Kidney (tissue), 14 donors: Measurements from ENCODE around the gene PGLYRP1. TPM values are rescaled to one million over a fixed set of nuclear protein-coding genes. Genes with fewer than 3 reads are reported as not detected.

Experiments used
- DNase-seq, 5 donors: peaks; one replicate each; pipeline ENCODE4 v3.0.0-alpha.2; 2013 to 2020
- FAIRE-seq: peaks from 2 replicates; lab custom pipeline; 2012; peaks lifted over from hg19 to GRCh38; lab: Jason Lieb, UNC
- H3K27ac ChIP-seq, 2 donors: one replicate each; pipeline ENCODE4 v1.7.0; 2013; ENCODE audit warnings: low read depth in 2 of 2, low read length in 2 of 2, inconsistent platforms in 1 of 2
- H3K27me3 ChIP-seq: one replicate; pipeline ENCODE4 v1.7.1; 2013; ENCODE audit warnings: low read length, inconsistent platforms; ENCODE audit not compliant: control insufficient read depth, insufficient read depth
- H3K36me3 ChIP-seq, 3 donors: one replicate each; pipeline versions ENCODE4 v1.7.0 to v1.7.1; 2013; ENCODE audit warnings: low read length in 3 of 3, control low read depth in 1 of 3, inconsistent platforms in 1 of 3; ENCODE audit not compliant: insufficient read depth in 3 of 3, control insufficient read depth in 2 of 3
- H3K4me1 ChIP-seq, 3 donors: one replicate each; pipeline versions ENCODE4 v1.7.0 to v1.7.1; 2013; ENCODE audit warnings: low read length in 3 of 3, inconsistent platforms in 1 of 3, low read depth in 1 of 3; ENCODE audit not compliant: control insufficient read depth in 2 of 3, insufficient read depth in 2 of 3
- H3K4me3 ChIP-seq, 3 donors: one replicate each; pipeline versions ENCODE4 v1.7.0 to v1.8.1; 2013; ENCODE audit warnings: low read length in 3 of 3, control low read depth in 1 of 3, inconsistent platforms in 1 of 3
- H3K9ac ChIP-seq, 3 donors: one replicate each; pipeline versions ENCODE4 v1.7.0 to v1.7.1; 2013; ENCODE audit warnings: low read length in 3 of 3, control low read depth in 1 of 3, inconsistent platforms in 1 of 3
- H3K9me3 ChIP-seq, 3 donors: one replicate each; pipeline versions ENCODE4 v1.7.0 to v1.7.1; 2013; ENCODE audit warnings: low read length in 3 of 3, control low read depth in 1 of 3, inconsistent platforms in 1 of 3; ENCODE audit not compliant: control insufficient read depth in 2 of 3, insufficient read depth in 1 of 3
- CTCF ChIP-seq: IDR thresholded peaks from 3 replicates; pipeline ENCODE4 v1.5.1; 2012; ENCODE audit warnings: mild to moderate bottlenecking, moderate library complexity, borderline replicate concordance; ENCODE audit not compliant: insufficient read depth; ENCODE audit errors: extremely low read depth
- intact Hi-C: fragments of 100-400 bp; cut with DNase I; formaldehyde crosslinking; loops from one replicate; pipeline ENCODE4 v1.11.1; 2022
- polyA plus RNA-seq: library from polyadenylated mRNA; stranded (reverse); fragments of 350-450 nt; fragmentation: Illumina TruSeq; extraction: RNeasy Lipid Tissue Mini Kit (QIAGEN cat#74804); gene quantifications from one replicate; pipeline ENCODE4 v1.2.3, GENCODE V29; 2014; ENCODE audit warnings: low read depth, low replicate concordance; ENCODE audit not compliant: insufficient read depth
- total RNA-seq: library from RNA; stranded (reverse); fragmentation: NEBNext Ultra II Directional; extraction: Animal tissue kit (Norgen Biotek cat#: 25700); gene quantifications from one replicate; pipeline ENCODE4 v1.2.1, GENCODE V29; 2021
- donor health status: control.
- donor health status: control.
- donor health status: control.
- donor health status: control.
- donor health status: control.
- donor health status: DM: yes; HTN: yes; CAD: no.
- donor health status: Normal renal cell carcinoma (clear cell type).

PGLYRP1 gene
- total and polyA plus RNA-seq, 2 donors from 2014 or later, result not detected

- intact Hi-C loops, result loop anchor here (10.0 kb wide), 1 partner anchor 239 kb away; no protein-coding TSS in a partner anchor
- Histone ChIP-seq H3K4me1 (no peaks in the 10 kb centered on the region), H3K27ac (no peak overlapping the region), H3K36me3 (no peaks in the 10 kb centered on the region), H3K27me3 (no peaks in the 10 kb centered on the region), H3K9me3 (no peaks in the 10 kb centered on the region), H3K4me3 (no peak overlapping the region), H3K9ac (no peak overlapping the region)
- no peak for FAIRE-seq
- TF ChIP-seq CTCF, result no peak
- no peak for DNase-seq
These were observed 3.0 kb upstream of the PGLYRP1 start for GRCh38 chr19:46025835-46026234.

- H3K36me3 ChIP-seq, result no peaks in the 10 kb centered on the region
- H3K27me3 ChIP-seq, result no peaks in the 10 kb centered on the region
- DNase-seq (peak in 1 of 5 donors; percentile 26), FAIRE-seq (no peak)
- intact Hi-C loops, result loop anchor here (10.0 kb wide), 1 partner anchor 241 kb away; no protein-coding TSS in a partner anchor
- no peak overlapping the region for H3K9ac ChIP-seq
- H3K4me1 ChIP-seq, result no peaks in the 10 kb centered on the region
- no peak overlapping the region for H3K4me3 ChIP-seq
- TF ChIP-seq CTCF, result no peak
- H3K9me3 ChIP-seq, result no peaks in the 10 kb centered on the region
- H3K27ac ChIP-seq, result no peak overlapping the region
These were observed 492 bp upstream of the PGLYRP1 start for GRCh38 chr19:46023311-46023779.

GRCh38 chr19:46022061-46022430 is 807 bp downstream of the PGLYRP1 start:
- Histone ChIP-seq H3K9ac (no peak overlapping the region), H3K9me3 (no peaks in the 10 kb centered on the region), H3K27me3 (no peaks in the 10 kb centered on the region), H3K36me3 (no peaks in the 10 kb centered on the region), H3K27ac (no peak overlapping the region), H3K4me3 (no peak overlapping the region), H3K4me1 (no peaks in the 10 kb centered on the region)
- intact Hi-C loops, result loop anchor here (10.0 kb wide), 1 partner anchor 243 kb away; no protein-coding TSS in a partner anchor
- no peak for TF ChIP-seq CTCF
- FAIRE-seq, result no peak
- peak in 1 of 5 donors; percentile 33 for DNase-seq
